Activated T-helper 1 cell treated with anti-CD3 and anti-CD28 coated beads, Interleukin-12 subunit alpha, Interleukin-12 subunit beta, Interleukin-2, Interleukin-4 antibody, amounts not matched to agents 30 ng/mL and 10 ng/mL and 1 ng/mL, durations not matched to agents 14 hours and 24 hours and 36 hours (primary cell): ENCODE results near the gene SLC6A7. TPM values are rescaled to one million over a fixed set of nuclear protein-coding genes. Genes with fewer than 3 reads are reported as not detected.

Experiments
- DNase-seq: peaks from one replicate; pipeline ENCODE4 v3.0.0; 2021; ENCODE audit warnings: low spot score
- H3K27ac Mint-ChIP-seq: one replicate; pipeline ENCODE4 v1.8.0; 2021; ENCODE audit warnings: mild to moderate bottlenecking, mixed read lengths
- H3K27me3 Mint-ChIP-seq: one replicate; pipeline ENCODE4 v1.8.0; 2022; ENCODE audit warnings: mild to moderate bottlenecking, moderate library complexity, mixed read lengths; ENCODE audit not compliant: insufficient read depth
- H3K36me3 Mint-ChIP-seq: one replicate; pipeline ENCODE4 v1.8.0; 2021; ENCODE audit warnings: low read depth, mixed read lengths
- H3K4me1 Mint-ChIP-seq: one replicate; pipeline ENCODE4 v1.8.0; 2021; ENCODE audit warnings: low read depth, mixed read lengths
- H3K4me3 Mint-ChIP-seq: one replicate; pipeline ENCODE4 v1.8.0; 2021; ENCODE audit warnings: mild to moderate bottlenecking, moderate library complexity, mixed read lengths
- H3K9me3 Mint-ChIP-seq: one replicate; pipeline ENCODE4 v1.8.0; 2021; ENCODE audit warnings: mixed read lengths
- intact Hi-C: fragments of 100-400 bp; cut with micrococcal nuclease; formaldehyde crosslinking; loops from one replicate; pipeline ENCODE4 v1.15.1; 2024
- total RNA-seq: library from RNA; stranded (reverse); gene quantifications from 2 replicates; pipeline ENCODE4 v1.2.3, GENCODE V29; 2022

SLC6A7 gene
- total RNA-seq, 1 donor from 2014 or later: not detected

- Mint-ChIP-seq H3K36me3 (no peaks in the 10 kb centered on the region), H3K27me3 (peaks cover 10% of the 10 kb centered on the region), H3K27ac (no peak overlapping the region), H3K4me3 (no peak overlapping the region), H3K9me3 (no peaks in the 10 kb centered on the region), H3K4me1 (no peaks in the 10 kb centered on the region)
- no peak for DNase-seq
- intact Hi-C loops: no loop called here
Measured at GRCh38 chr5:150182774-150183173, 7.1 kb upstream of the SLC6A7 start.

GRCh38 chr5:150183436-150183835 lies 6.4 kb upstream of the SLC6A7 start:
- H3K4me3 Mint-ChIP-seq: no peak overlapping the region
- intact Hi-C loops: no loop called here
- no peaks in the 10 kb centered on the region for H3K4me1 Mint-ChIP-seq
- peaks cover 11% of the 10 kb centered on the region for H3K27me3 Mint-ChIP-seq
- H3K36me3 Mint-ChIP-seq: no peaks in the 10 kb centered on the region
- DNase-seq: no peak
- no peaks in the 10 kb centered on the region for H3K9me3 Mint-ChIP-seq
- H3K27ac Mint-ChIP-seq: no peak overlapping the region

GRCh38 chr5:150184006-150184405 lies 5.9 kb upstream of the SLC6A7 start:
- no peaks in the 10 kb centered on the region for H3K9me3 Mint-ChIP-seq
- DNase-seq: no peak
- H3K27me3 Mint-ChIP-seq: peaks cover 16% of the 10 kb centered on the region
- intact Hi-C loops: no loop called here
- no peaks in the 10 kb centered on the region for H3K4me1 Mint-ChIP-seq
- no peaks in the 10 kb centered on the region for H3K36me3 Mint-ChIP-seq
- no peak overlapping the region for H3K27ac Mint-ChIP-seq
- no peak overlapping the region for H3K4me3 Mint-ChIP-seq

GRCh38 chr5:150184990-150185912 lies 4.6 kb upstream of the SLC6A7 start:
- H3K27me3 Mint-ChIP-seq: peaks cover 25% of the 10 kb centered on the region
- H3K9me3 Mint-ChIP-seq: no peaks in the 10 kb centered on the region
- H3K27ac Mint-ChIP-seq: no peak overlapping the region
- H3K36me3 Mint-ChIP-seq: no peaks in the 10 kb centered on the region
- DNase-seq: no peak
- intact Hi-C loops: no loop called here
- no peaks in the 10 kb centered on the region for H3K4me1 Mint-ChIP-seq
- H3K4me3 Mint-ChIP-seq: no peak overlapping the region

GRCh38 chr5:150186137-150186536 lies 3.7 kb upstream of the SLC6A7 start:
- Mint-ChIP-seq H3K9me3 (no peaks in the 10 kb centered on the region), H3K27ac (no peak overlapping the region), H3K4me1 (no peaks in the 10 kb centered on the region), H3K36me3 (no peaks in the 10 kb centered on the region), H3K4me3 (no peak overlapping the region), H3K27me3 (peaks cover 31% of the 10 kb centered on the region)
- DNase-seq: no peak
- intact Hi-C loops: no loop called here

GRCh38 chr5:150186897-150187296 lies 3.0 kb upstream of the SLC6A7 start:
- no peaks in the 10 kb centered on the region for H3K9me3 Mint-ChIP-seq

GRCh38 chr5:150188146-150188842 lies 1.6 kb upstream of the SLC6A7 start:
- DNase-seq: no peak
- H3K4me1 Mint-ChIP-seq: no peaks in the 10 kb centered on the region

More at GRCh38 chr5:150186897-150187296, 3.0 kb upstream of the SLC6A7 start:
- DNase-seq: no peak
- Mint-ChIP-seq H3K4me1 (no peaks in the 10 kb centered on the region), H3K27me3 (peaks cover 32% of the 10 kb centered on the region), H3K27ac (no peak overlapping the region), H3K36me3 (no peaks in the 10 kb centered on the region), H3K4me3 (no peak overlapping the region)
- intact Hi-C loops: no loop called here

GRCh38 chr5:150189326-150189725 lies 536 bp upstream of the SLC6A7 start:
- intact Hi-C loops: no loop called here
- Mint-ChIP-seq H3K4me3 (no peak overlapping the region), H3K27ac (no peak overlapping the region), H3K36me3 (no peaks in the 10 kb centered on the region), H3K4me1 (no peaks in the 10 kb centered on the region), H3K27me3 (peaks cover 40% of the 10 kb centered on the region), H3K9me3 (no peaks in the 10 kb centered on the region)
- no peak for DNase-seq

More at GRCh38 chr5:150188146-150188842, 1.6 kb upstream of the SLC6A7 start:
- H3K27me3 Mint-ChIP-seq: peaks cover 35% of the 10 kb centered on the region
- H3K9me3 Mint-ChIP-seq: no peaks in the 10 kb centered on the region
- no peak overlapping the region for H3K4me3 Mint-ChIP-seq
- intact Hi-C loops: no loop called here
- no peaks in the 10 kb centered on the region for H3K36me3 Mint-ChIP-seq
- H3K27ac Mint-ChIP-seq: no peak overlapping the region

- DNase-seq: no peak
- Mint-ChIP-seq H3K9me3 (no peaks in the 10 kb centered on the region), H3K36me3 (no peaks in the 10 kb centered on the region), H3K4me1 (no peaks in the 10 kb centered on the region), H3K27me3 (peaks cover 38% of the 10 kb centered on the region), H3K4me3 (no peak overlapping the region), H3K27ac (no peak overlapping the region)
- intact Hi-C loops: no loop called here
Measured at GRCh38 chr5:150190503-150190979, 679 bp downstream of the SLC6A7 start.

- no peaks in the 10 kb centered on the region for H3K9me3 Mint-ChIP-seq
- no peak overlapping the region for H3K27ac Mint-ChIP-seq
- no peak for DNase-seq
- H3K27me3 Mint-ChIP-seq: peaks cover 38% of the 10 kb centered on the region
- H3K36me3 Mint-ChIP-seq: no peaks in the 10 kb centered on the region
- intact Hi-C loops: no loop called here
- no peaks in the 10 kb centered on the region for H3K4me1 Mint-ChIP-seq
- no peak overlapping the region for H3K4me3 Mint-ChIP-seq
Measured at GRCh38 chr5:150190987-150191386, 1.1 kb downstream of the SLC6A7 start.

GRCh38 chr5:150192462-150192861 lies 2.6 kb downstream of the SLC6A7 start:
- DNase-seq: no peak
- H3K27me3 Mint-ChIP-seq: peaks cover 32% of the 10 kb centered on the region
- intact Hi-C loops: no loop called here
- H3K4me3 Mint-ChIP-seq: no peak overlapping the region
- H3K4me1 Mint-ChIP-seq: no peaks in the 10 kb centered on the region
- H3K36me3 Mint-ChIP-seq: no peaks in the 10 kb centered on the region
- no peaks in the 10 kb centered on the region for H3K9me3 Mint-ChIP-seq
- no peak overlapping the region for H3K27ac Mint-ChIP-seq

- peaks cover 16% of the 10 kb centered on the region for H3K27me3 Mint-ChIP-seq
- H3K4me3 Mint-ChIP-seq: no peak overlapping the region
- H3K27ac Mint-ChIP-seq: no peak overlapping the region
- H3K9me3 Mint-ChIP-seq: no peaks in the 10 kb centered on the region
- intact Hi-C loops: no loop called here
- H3K36me3 Mint-ChIP-seq: no peaks in the 10 kb centered on the region
- H3K4me1 Mint-ChIP-seq: no peaks in the 10 kb centered on the region
- DNase-seq: no peak
Measured at GRCh38 chr5:150195736-150196485, 6.0 kb downstream of the SLC6A7 start.
